A673 (cell line): ENCODE measurements around the gene EXOC2. TPM values are rescaled to one million over a fixed set of nuclear protein-coding genes. Genes with fewer than 3 reads are reported as not detected.

ENCODE experiments used
- BruUV-seq: library from RNA; stranded (reverse); fragments of 400-500 nt; replicated peaks from 2 replicates; lab custom pipeline; 2021; lab: Mats Ljungman, UMichigan
- CTCF ChIA-PET: fragments of 300-600 bp; sonication (Branson Sonifier 250); formaldehyde crosslinking; loops from one replicate; lab custom pipeline; 2022; ENCODE audit warnings: antibody characterized with exemption; lab: Charles Lee
- POLR2A ChIA-PET: fragments of 300-600 bp; sonication (Branson Sonifier 250); formaldehyde crosslinking; loops from one replicate; lab custom pipeline; 2022; ENCODE audit warnings: antibody characterized with exemption; ENCODE audit not compliant: low non-redundant PET; lab: Charles Lee
- DNase-seq: peaks from one replicate; pipeline ENCODE4 v3.0.0-alpha.2; 2015; ENCODE audit warnings: low spot score
- H3K27ac ChIP-seq: fragments of 200-600 bp; sonication (generic); 2 replicates; pipeline ENCODE4 v1.5.1; 2016; ENCODE audit warnings: mixed run types, low read depth, mild to moderate bottlenecking, mixed read lengths, antibody characterized with exemption, low read length; ENCODE audit not compliant: poor library complexity, severe bottlenecking
- H3K27me3 ChIP-seq: fragments of 200-600 bp; sonication (generic); replicated peaks from 2 replicates; pipeline ENCODE4 v1.6.1; 2017; ENCODE audit warnings: mixed run types, low read depth, mild to moderate bottlenecking, mixed read lengths, antibody characterized with exemption, low read length; ENCODE audit not compliant: insufficient read depth, poor library complexity
- H3K36me3 ChIP-seq: fragments of 200-600 bp; sonication (generic); 2 replicates; pipeline ENCODE4 v1.6.1; 2016; ENCODE audit warnings: mixed run types, mild to moderate bottlenecking, mixed read lengths, antibody characterized with exemption, low read length; ENCODE audit not compliant: insufficient read depth, poor library complexity, severe bottlenecking
- H3K4me1 ChIP-seq: fragments of 200-600 bp; sonication (generic); 2 replicates; pipeline ENCODE4 v1.6.1; 2017; ENCODE audit warnings: mixed run types, mild to moderate bottlenecking, mixed read lengths, antibody characterized with exemption, low read length; ENCODE audit not compliant: insufficient read depth, poor library complexity, severe bottlenecking
- H3K4me3 ChIP-seq: fragments of 200-600 bp; sonication (generic); 2 replicates; pipeline ENCODE4 v1.5.1; 2016; ENCODE audit warnings: low read depth, mixed run types, mild to moderate bottlenecking, mixed read lengths, low read length; ENCODE audit not compliant: poor library complexity, severe bottlenecking
- H3K9me3 ChIP-seq: fragments of 200-600 bp; sonication (generic); 2 replicates; pipeline ENCODE4 v1.6.1; 2016; ENCODE audit warnings: mixed run types, low read depth, mild to moderate bottlenecking, mixed read lengths, antibody characterized with exemption, low read length; ENCODE audit not compliant: poor library complexity, severe bottlenecking
- EZH2 ChIP-seq: fragments of 200-600 bp; sonication (generic); IDR thresholded peaks from 2 replicates; pipeline ENCODE4 v1.6.1; 2017; ENCODE audit warnings: borderline replicate concordance, low read depth, mild to moderate bottlenecking, mixed read lengths, antibody characterized with exemption, low read length; ENCODE audit not compliant: poor library complexity, severe bottlenecking
- intact Hi-C: fragments of 100-400 bp; cut with micrococcal nuclease; formaldehyde crosslinking; loops from one replicate; pipeline ENCODE4 v1.10.0; 2022; ENCODE audit not compliant: unreplicated experiment
- total RNA-seq: library from RNA; stranded (reverse); gene quantifications from 2 replicates; pipeline ENCODE4 v1.2.3, GENCODE V29; 2021
- TF ChIP-seq, protein P1 (sequence below): fragments of 300-800, 200-600 bp; sonication (generic); conservative IDR thresholded peaks from 2 replicates; pipeline ENCODE4 v1.5.1; 2017; ENCODE audit warnings: low read depth, mild to moderate bottlenecking, antibody characterized with exemption, low read length, moderate library complexity, mixed read lengths

The EXOC2 gene
- total RNA-seq, 1 experiment from 2014 or later = 22.4 TPM

GRCh38 chr6:599576-600448 is 93.1 kb downstream of the EXOC2 start:
- TF ChIP-seq EZH2 = no peak
- TF ChIP-seq, protein P1, sequence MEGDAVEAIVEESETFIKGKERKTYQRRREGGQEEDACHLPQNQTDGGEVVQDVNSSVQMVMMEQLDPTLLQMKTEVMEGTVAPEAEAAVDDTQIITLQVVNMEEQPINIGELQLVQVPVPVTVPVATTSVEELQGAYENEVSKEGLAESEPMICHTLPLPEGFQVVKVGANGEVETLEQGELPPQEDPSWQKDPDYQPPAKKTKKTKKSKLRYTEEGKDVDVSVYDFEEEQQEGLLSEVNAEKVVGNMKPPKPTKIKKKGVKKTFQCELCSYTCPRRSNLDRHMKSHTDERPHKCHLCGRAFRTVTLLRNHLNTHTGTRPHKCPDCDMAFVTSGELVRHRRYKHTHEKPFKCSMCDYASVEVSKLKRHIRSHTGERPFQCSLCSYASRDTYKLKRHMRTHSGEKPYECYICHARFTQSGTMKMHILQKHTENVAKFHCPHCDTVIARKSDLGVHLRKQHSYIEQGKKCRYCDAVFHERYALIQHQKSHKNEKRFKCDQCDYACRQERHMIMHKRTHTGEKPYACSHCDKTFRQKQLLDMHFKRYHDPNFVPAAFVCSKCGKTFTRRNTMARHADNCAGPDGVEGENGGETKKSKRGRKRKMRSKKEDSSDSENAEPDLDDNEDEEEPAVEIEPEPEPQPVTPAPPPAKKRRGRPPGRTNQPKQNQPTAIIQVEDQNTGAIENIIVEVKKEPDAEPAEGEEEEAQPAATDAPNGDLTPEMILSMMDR = no peak
- no peaks in the 10 kb centered on the region for H3K36me3 ChIP-seq
- H3K4me1 ChIP-seq = peaks cover 5% of the 10 kb centered on the region
- POLR2A ChIA-PET = no interaction called here
- H3K27me3 ChIP-seq = no peaks in the 10 kb centered on the region
- no peak for DNase-seq
- H3K4me3 ChIP-seq = no peak overlapping the region
- intact Hi-C loops = no loop called here
- CTCF ChIA-PET = no interaction called here
- no peak overlapping the region for H3K27ac ChIP-seq
- no peaks in the 10 kb centered on the region for H3K9me3 ChIP-seq
- no TSS peak for BruUV-seq

GRCh38 chr6:593907-594212 is 99.1 kb downstream of the EXOC2 start:
- Histone ChIP-seq H3K4me3 (no peak overlapping the region), H3K4me1 (no peaks in the 10 kb centered on the region), H3K36me3 (no peaks in the 10 kb centered on the region), H3K27ac (no peak overlapping the region), H3K9me3 (no peaks in the 10 kb centered on the region), H3K27me3 (no peaks in the 10 kb centered on the region)
- no TSS peak for BruUV-seq
- intact Hi-C loops = loop anchor here (5.0 kb wide), 5 partner anchors 128 to 843 kb away; no protein-coding TSS in a partner anchor
- ChIA-PET CTCF (interaction anchor here (1.3 kb wide), 1 partner anchor 10 kb away, joined by 4 read pairs; no protein-coding TSS in a partner anchor), POLR2A (no interaction called here)
- no peak for TF ChIP-seq EZH2
- TF ChIP-seq, protein P1 = no peak
- no peak for DNase-seq

DNA sequence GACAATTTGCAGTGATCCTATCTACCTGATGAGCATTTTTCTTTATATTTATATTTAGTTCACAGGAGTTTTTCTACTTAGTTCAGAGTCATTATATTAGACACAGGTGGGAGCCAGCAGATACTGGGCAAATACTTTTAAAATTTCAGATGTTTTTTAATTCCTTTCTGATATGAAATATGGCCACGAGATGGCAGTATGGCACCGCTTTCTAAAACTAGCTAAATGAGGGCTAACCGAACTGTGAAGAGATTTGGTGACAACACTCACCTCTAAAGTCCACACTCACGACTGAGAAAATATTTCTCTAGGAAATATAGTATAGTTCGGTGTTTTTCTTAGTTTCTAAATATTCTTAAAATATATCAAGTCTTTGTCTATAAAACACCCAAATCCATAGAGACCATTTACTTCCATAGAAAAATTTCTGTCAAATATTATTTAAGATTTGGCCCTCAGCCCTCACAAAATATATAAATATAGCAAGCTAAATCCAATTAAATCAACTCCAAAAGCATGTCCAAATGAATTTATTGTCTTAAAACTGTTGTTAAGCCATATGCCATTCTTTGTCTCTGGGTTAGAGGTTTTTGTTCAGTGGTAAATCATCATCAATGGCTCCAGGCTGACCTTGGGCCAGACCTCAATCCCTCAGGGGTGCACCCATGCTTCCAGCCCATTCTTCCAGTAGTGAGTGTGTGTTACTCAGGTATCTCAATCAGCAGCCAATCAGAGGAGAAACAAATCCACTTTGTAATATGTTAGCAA is 99.6 kb downstream of the EXOC2 start:
- H3K36me3 ChIP-seq = no peaks in the 10 kb centered on the region
- no peaks in the 10 kb centered on the region for H3K9me3 ChIP-seq
- H3K27me3 ChIP-seq = no peaks in the 10 kb centered on the region
- CTCF ChIA-PET = interaction anchor here (0.6 to 1.3 kb wide), 4 partner anchors 10 to 843 kb away, joined by 4 to 6 read pairs (median 4); no protein-coding TSS in a partner anchor
- BruUV-seq = no TSS peak
- intact Hi-C loops = loop anchor here (5.0 kb wide), 5 partner anchors 129 to 844 kb away; no protein-coding TSS in a partner anchor
- no peak overlapping the region for H3K27ac ChIP-seq
- POLR2A ChIA-PET = interaction anchor here (0.6 kb wide), 1 partner anchor 35 kb away, joined by 4 read pairs; no protein-coding TSS in a partner anchor
- DNase-seq = peak; percentile 74
- no peaks in the 10 kb centered on the region for H3K4me1 ChIP-seq
- H3K4me3 ChIP-seq = no peak overlapping the region
- TF ChIP-seq, protein P1 = peak; percentile 70
- TF ChIP-seq EZH2 = no peak
